Measurements from ENCODE around the gene PIP4K2C. TPM values are rescaled to one million over a fixed set of nuclear protein-coding genes. Genes with fewer than 3 reads are reported as not detected.

Gene PIP4K2C
- total and polyA plus RNA-seq, 2 experiments from 2014 or later, result 10.8 to 30.6 TPM

- no peak for ATAC-seq
- H3K4me1 Mint-ChIP-seq, result peaks cover 50% of the 10 kb centered on the region
Observed at GRCh38 chr12:57606399-57606798, 15.4 kb downstream of the PIP4K2C start.

More at GRCh38 chr12:57606399-57606798, 15.4 kb downstream of the PIP4K2C start:
- peaks cover 37% of the 10 kb centered on the region for H3K4me1 ChIP-seq (ENCODE audit: insufficient read depth)
- H3K27ac Mint-ChIP-seq, result no peak overlapping the region
- peak overlapping the region; percentile 87; the same call in 2 of the 3 replicates for H3K4me3 Mint-ChIP-seq
- peaks cover 12% of the 10 kb centered on the region for H3K79me2 ChIP-seq (replicated peaks; ENCODE audit: insufficient read depth)
- H3K9me3 Mint-ChIP-seq, result no peaks in the 10 kb centered on the region
- no peak overlapping the region for H2AFZ ChIP-seq
- H4K20me1 ChIP-seq (replicated peaks; ENCODE audit: insufficient read depth), result no peaks in the 10 kb centered on the region; the same call in 1 of the 2 replicates
- H3K27ac ChIP-seq (ENCODE audit: low read depth), result no peak overlapping the region
- no peaks in the 10 kb centered on the region for H3K9me2 ChIP-seq (ENCODE audit: insufficient read depth)
- peaks cover 30% of the 10 kb centered on the region for H3K36me3 Mint-ChIP-seq (ENCODE audit: low read depth)
- H3K4me2 ChIP-seq, result no peak overlapping the region
- H3K27me3 ChIP-seq (ENCODE audit: insufficient read depth), result peaks cover 26% of the 10 kb centered on the region
- no peak for DNase-seq (ENCODE audit: low spot score)
- peaks cover 9% of the 10 kb centered on the region; the same call in 1 of the 2 replicates for H3F3A ChIP-seq (replicated peaks; ENCODE audit: low read depth)
- H3K4me3 ChIP-seq, result no peak overlapping the region
- no peak for TF ChIP-seq EZH2phosphoT487 (IDR thresholded peaks at IDR 0.05; ENCODE audit: unreplicated experiment)
- no peak for TF ChIP-seq ZNF114 (CRISPR knock-in tag; IDR thresholded peaks at IDR 0.05)
- TF ChIP-seq CTCF (conservative IDR thresholded peaks at IDR 0.05; ENCODE audit: low read depth in 2 of 2), result no peak
- TF ChIP-seq REST (IDR thresholded peaks at IDR 0.05; ENCODE audit: unreplicated experiment), result no peak
- TF ChIP-seq NANOG (IDR thresholded peaks at IDR 0.05; ENCODE audit: borderline replicate concordance), result no peak
- TF ChIP-seq EZH2 (IDR thresholded peaks at IDR 0.05; ENCODE audit: low read depth, unreplicated experiment), result no peak
- TF ChIP-seq ZNF331 (CRISPR knock-in tag; IDR thresholded peaks at IDR 0.05; ENCODE audit: low read depth), result no peak
- TF ChIP-seq POLR2AphosphoS5 (IDR thresholded peaks at IDR 0.05; ENCODE audit: low read depth), result no peak
- TF ChIP-seq ETS1 (IDR thresholded peaks at IDR 0.05), result no peak
- TF ChIP-seq STAT1 (IDR thresholded peaks at IDR 0.05; ENCODE audit: unreplicated experiment), result no peak
- no peak for TF ChIP-seq ZNF462 (CRISPR knock-in tag; IDR thresholded peaks at IDR 0.05)
- TF ChIP-seq CREB1 (CRISPR knock-in tag; IDR thresholded peaks at IDR 0.05; ENCODE audit: low read depth), result no peak
- no peak for TF ChIP-seq JUNB (IDR thresholded peaks at IDR 0.05; ENCODE audit: unreplicated experiment)
- H3K27me3 Mint-ChIP-seq (ENCODE audit: insufficient read depth, low read depth, poor library complexity), result peaks cover 36% of the 10 kb centered on the region
- H3K36me3 ChIP-seq (ENCODE audit: insufficient read depth), result peaks cover 11% of the 10 kb centered on the region
